T-helper 2 cell treated with Interferon-gamma antibody and Interleukin-4, amounts not matched to agents 5 μg/mL and 100 μg/mL, for 36 hours (primary cell): Measurements from ENCODE around the gene ETF1.

Experiments
- DNase-seq: peaks from one replicate; pipeline ENCODE4 v3.0.0; 2021; ENCODE audit warnings: low spot score
- H3K27ac Mint-ChIP-seq: one replicate; pipeline ENCODE4 v1.8.0; 2021; ENCODE audit warnings: mild to moderate bottlenecking, mixed read lengths
- H3K27me3 Mint-ChIP-seq: one replicate; pipeline ENCODE4 v1.8.0; 2021; ENCODE audit warnings: low read depth, mixed read lengths
- H3K36me3 Mint-ChIP-seq: one replicate; pipeline ENCODE4 v1.8.0; 2021; ENCODE audit warnings: low read depth, mixed read lengths
- H3K4me1 Mint-ChIP-seq: one replicate; pipeline ENCODE4 v1.8.0; 2021; ENCODE audit warnings: low read depth, mixed read lengths
- H3K4me3 Mint-ChIP-seq: one replicate; pipeline ENCODE4 v1.8.0; 2022; ENCODE audit warnings: mild to moderate bottlenecking, moderate library complexity, mixed read lengths
- H3K9me3 Mint-ChIP-seq: one replicate; pipeline ENCODE4 v1.8.0; 2021; ENCODE audit warnings: mixed read lengths

Gene ETF1

GRCh38 chr5:138463419-138464007 lies 79.5 kb downstream of the ETF1 start:
- no peaks in the 10 kb centered on the region for H3K9me3 Mint-ChIP-seq
- peaks cover 13% of the 10 kb centered on the region for H3K36me3 Mint-ChIP-seq
- peak overlapping the region; percentile 87 for H3K4me3 Mint-ChIP-seq
- H3K27ac Mint-ChIP-seq, result peak overlapping the region; percentile 95
- H3K27me3 Mint-ChIP-seq, result peaks cover 15% of the 10 kb centered on the region
- peaks cover 33% of the 10 kb centered on the region for H3K4me1 Mint-ChIP-seq
- DNase-seq, result no peak

- peaks cover 3% of the 10 kb centered on the region for H3K36me3 Mint-ChIP-seq
- peak overlapping the region; percentile 29 for H3K27ac Mint-ChIP-seq
- no peaks in the 10 kb centered on the region for H3K9me3 Mint-ChIP-seq
- DNase-seq, result no peak
- H3K4me3 Mint-ChIP-seq, result no peak overlapping the region
- H3K27me3 Mint-ChIP-seq, result peaks cover 1% of the 10 kb centered on the region
- H3K4me1 Mint-ChIP-seq, result peaks cover 28% of the 10 kb centered on the region
Measured at GRCh38 chr5:138461343-138462125, 81.5 kb downstream of the ETF1 start.

DNA sequence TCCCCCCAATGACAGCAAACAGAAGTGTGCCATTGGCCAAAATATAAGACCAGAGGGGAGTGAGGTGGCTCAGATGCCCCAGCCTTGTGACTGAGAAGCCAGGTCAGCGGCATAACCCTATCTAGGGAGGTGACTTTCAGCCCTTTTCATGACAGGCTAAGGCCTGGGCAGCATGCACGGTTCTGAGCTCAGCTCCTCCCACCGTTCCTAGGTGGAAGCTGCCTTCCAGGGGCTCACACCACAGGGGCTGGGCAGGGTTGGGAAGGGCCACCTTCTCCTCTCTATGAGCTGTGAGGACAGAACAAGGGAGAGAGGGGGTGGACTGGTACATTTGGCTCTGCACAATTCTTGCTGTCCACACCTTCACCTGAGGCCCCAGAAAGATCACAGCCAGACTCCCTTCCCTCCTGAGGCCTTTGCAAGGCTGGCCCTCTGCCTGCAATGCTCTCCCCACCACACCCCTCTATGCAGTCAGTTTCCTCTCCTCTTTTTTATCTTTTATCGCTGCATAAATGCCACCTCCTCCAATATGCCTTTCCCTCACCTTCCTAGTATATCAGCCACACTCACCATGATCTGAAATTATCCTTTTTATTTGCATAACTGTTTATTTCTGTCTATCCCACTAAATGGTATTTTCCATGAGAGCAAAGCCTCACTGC lies 82.9 kb downstream of the ETF1 start:
- Mint-ChIP-seq H3K4me1 (peaks cover 28% of the 10 kb centered on the region), H3K27me3 (no peaks in the 10 kb centered on the region), H3K27ac (peak overlapping the region; percentile 73), H3K4me3 (no peak overlapping the region), H3K36me3 (peaks cover 3% of the 10 kb centered on the region), H3K9me3 (no peaks in the 10 kb centered on the region)
- DNase-seq, result no peak

- H3K4me1 Mint-ChIP-seq, result peaks cover 28% of the 10 kb centered on the region
Measured at GRCh38 chr5:138459311-138459933, 83.6 kb downstream of the ETF1 start.

DNA sequence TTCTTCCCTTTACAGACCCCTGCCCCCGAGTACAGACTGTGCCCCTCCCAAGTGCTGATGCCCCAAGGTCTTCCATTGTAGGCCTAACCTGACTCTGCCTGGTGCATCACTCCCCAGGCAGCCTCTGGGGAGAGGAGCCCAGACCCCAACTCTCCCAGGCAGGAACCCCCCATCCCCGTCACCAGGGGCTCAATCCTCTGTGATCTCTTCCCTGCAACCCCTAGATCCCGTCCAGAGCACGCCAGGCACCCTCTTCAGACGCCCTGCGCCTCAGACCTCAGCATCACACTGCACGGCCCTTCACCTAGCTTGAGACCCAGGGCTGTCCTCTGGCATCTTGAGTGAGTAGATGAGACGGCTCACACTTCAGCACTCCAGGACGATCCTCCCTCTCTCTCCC lies 84.2 kb downstream of the ETF1 start:
- no peaks in the 10 kb centered on the region for H3K9me3 Mint-ChIP-seq
- H3K27ac Mint-ChIP-seq, result peak overlapping the region; percentile 96
- peak overlapping the region; percentile 66 for H3K4me3 Mint-ChIP-seq
- H3K36me3 Mint-ChIP-seq, result peaks cover 3% of the 10 kb centered on the region
- H3K4me1 Mint-ChIP-seq, result peaks cover 28% of the 10 kb centered on the region
- no peaks in the 10 kb centered on the region for H3K27me3 Mint-ChIP-seq
- DNase-seq, result no peak

More at GRCh38 chr5:138459311-138459933, 83.6 kb downstream of the ETF1 start:
- Mint-ChIP-seq H3K36me3 (peaks cover 3% of the 10 kb centered on the region), H3K27ac (peak overlapping the region; percentile 96), H3K4me3 (peak overlapping the region; percentile 66), H3K9me3 (no peaks in the 10 kb centered on the region), H3K27me3 (no peaks in the 10 kb centered on the region)
- DNase-seq, result peak; percentile 88

DNA sequence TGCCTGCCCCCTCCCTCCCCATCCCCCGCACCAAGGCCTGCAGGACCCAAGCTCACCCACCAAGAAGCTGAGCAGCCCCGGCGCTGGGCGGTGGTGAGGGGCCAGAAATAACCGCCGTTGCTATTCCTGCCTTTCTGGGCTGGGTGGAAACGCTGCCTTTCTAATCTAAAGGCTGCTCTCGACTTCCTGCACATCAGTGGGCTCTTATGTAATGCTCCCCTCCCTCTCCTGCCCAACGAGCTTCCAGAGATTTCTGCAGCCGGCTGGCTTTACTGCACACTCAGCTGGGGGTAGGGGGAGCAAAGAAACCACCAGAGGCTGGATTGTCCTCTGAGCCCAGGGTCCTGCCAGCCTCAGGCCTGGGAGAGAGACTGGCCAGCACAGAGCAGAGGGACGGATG lies 84.7 kb downstream of the ETF1 start:
- no peak for DNase-seq
- Mint-ChIP-seq H3K27ac (no peak overlapping the region), H3K27me3 (no peaks in the 10 kb centered on the region), H3K9me3 (no peaks in the 10 kb centered on the region), H3K4me1 (peaks cover 26% of the 10 kb centered on the region), H3K36me3 (peaks cover 3% of the 10 kb centered on the region), H3K4me3 (no peak overlapping the region)

DNA sequence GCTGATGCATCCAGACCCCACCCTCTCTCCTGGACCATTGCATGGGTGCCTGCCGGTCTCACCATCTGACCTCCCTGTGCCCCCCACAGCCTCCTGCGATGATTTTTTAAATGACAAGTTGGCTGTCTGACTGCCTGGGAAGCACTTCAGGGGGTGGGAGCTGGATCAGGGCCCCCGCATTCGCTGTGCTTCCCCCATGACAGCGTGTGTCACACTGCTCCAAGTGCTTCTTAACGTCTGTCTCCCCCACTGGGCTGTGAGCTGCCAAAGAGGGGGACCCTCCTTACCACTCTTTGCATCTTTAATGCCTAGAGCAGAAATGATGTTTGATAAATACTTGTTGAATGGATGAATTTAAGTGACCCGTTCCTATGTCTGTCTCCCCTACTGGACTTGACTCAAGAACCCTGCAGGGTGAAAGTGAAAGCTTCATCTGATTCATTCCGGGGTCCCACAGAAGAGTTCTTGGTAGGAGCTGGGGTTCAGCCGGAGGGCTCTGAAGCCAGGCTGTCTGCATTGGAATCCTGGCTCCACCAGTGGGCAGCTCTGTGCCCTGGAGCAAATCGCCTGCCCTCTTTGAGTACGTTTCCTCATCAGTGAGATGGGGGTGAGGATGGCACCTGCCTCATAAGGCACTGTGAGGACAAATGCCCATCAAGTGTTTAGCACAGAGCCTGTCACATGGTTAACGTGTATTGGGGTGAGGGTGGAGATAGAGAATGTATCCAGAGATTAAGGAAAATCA lies 85.3 kb downstream of the ETF1 start:
- Mint-ChIP-seq H3K27me3 (no peaks in the 10 kb centered on the region), H3K4me3 (no peak overlapping the region), H3K4me1 (peaks cover 26% of the 10 kb centered on the region), H3K27ac (peak overlapping the region; percentile 71), H3K9me3 (no peaks in the 10 kb centered on the region), H3K36me3 (peaks cover 3% of the 10 kb centered on the region)
- DNase-seq, result no peak
